Skeletal muscle cell (primary cell): Measurements from ENCODE around the gene IGF2BP2.

Source experiments
- DNase-seq: peaks from one replicate; pipeline ENCODE4 v3.0.0-alpha.2; 2010; ENCODE audit warnings: low read depth
- H3K4me3 ChIP-seq: 2 replicates; pipeline ENCODE4 v1.5.1; 2011; ENCODE audit warnings: low read depth, mild to moderate bottlenecking, control low read depth, low read length, moderate library complexity

The IGF2BP2 gene

DNA sequence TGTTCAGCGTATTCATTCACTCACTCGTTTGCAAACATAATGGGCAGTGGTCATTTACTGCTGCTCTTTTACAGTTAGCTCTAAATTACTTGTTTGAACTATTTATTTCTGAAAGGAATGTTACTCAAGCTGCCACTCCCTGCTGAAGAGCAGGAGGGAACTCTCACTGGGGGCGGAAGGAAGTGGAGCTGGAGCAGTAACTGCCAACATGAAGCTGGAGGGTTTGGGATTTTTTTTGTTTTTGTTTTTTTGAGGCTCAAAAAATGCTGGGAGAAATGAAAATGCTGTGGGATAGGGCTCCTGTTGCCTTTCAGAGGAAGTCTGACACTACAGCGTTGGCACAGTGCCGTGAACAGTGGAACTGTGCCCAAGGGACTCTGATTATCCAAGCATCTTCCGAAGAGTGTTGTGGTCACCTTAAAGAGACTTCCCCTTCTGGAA, 194.6 kb downstream of the IGF2BP2 start:
- no peak for DNase-seq
- H3K4me3 ChIP-seq, result no peak overlapping the region

- no peak for DNase-seq
- H3K4me3 ChIP-seq, result no peak overlapping the region
Measured at GRCh38 chr3:185629554-185630181, 195.2 kb downstream of the IGF2BP2 start.

DNA sequence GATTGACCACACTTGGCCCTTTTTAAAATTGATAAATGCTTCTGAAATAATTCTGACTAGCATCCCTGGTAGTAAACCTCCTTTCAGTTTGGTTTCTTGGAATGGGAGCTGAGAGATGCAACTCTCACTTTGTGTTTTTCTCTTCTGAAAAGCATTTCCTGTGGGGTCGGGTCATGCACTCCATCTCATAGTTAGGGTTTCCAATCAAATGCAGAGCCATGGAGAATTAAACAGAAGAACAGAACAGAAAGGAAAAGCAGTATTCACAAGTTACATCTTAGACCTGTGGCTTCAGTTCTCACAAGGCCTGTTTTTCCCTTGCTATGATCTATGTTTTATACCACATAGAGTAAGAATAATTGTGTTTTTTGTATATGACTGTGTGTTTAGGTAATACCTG, 199.1 kb downstream of the IGF2BP2 start:
- no peak for DNase-seq
- H3K4me3 ChIP-seq, result no peak overlapping the region

GRCh38 chr3:185623939-185624665, 200.7 kb downstream of the IGF2BP2 start:
- H3K4me3 ChIP-seq, result no peak overlapping the region
- DNase-seq, result no peak

DNA sequence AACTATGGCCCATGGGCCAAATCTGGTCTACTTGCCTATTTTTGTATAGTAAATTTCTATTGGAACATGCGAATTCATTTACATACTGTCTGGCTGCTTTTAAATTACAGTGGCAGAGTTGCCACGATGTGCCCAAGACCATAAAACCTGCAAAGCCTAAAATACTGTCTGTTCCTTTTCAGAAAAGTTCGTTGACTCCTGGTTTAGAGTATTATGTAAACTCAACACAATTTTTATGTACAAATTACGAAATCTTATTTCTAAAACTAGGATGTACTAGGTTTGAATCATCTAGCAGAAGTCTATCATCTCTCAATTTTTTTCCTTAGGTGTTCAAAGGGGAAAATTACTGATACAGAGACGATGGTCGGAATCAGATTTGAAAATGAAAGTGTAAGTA, 211.8 kb downstream of the IGF2BP2 start:
- no peak for DNase-seq
- H3K4me3 ChIP-seq, result no peak overlapping the region

DNA sequence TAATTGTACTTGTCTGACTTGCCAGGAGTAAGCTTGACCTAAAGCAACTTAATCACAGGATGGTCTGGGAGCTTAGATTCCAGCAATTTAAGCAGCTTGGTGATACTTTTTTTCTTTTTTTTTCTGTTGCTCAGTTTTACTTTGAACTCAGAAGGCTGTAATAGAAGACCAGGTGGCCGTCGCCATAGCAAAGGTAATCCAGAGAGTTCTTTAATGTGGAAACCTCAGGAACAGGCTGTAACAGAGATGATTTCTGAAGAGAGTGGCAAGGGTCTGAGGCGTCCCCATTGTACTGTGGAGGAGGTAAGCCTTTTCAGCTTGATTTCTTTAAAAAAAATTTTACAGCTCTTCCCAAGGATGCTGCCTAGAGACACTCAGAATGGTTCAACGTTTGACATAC, 218.6 kb downstream of the IGF2BP2 start:
- H3K4me3 ChIP-seq, result no peak overlapping the region
- no peak for DNase-seq

DNA sequence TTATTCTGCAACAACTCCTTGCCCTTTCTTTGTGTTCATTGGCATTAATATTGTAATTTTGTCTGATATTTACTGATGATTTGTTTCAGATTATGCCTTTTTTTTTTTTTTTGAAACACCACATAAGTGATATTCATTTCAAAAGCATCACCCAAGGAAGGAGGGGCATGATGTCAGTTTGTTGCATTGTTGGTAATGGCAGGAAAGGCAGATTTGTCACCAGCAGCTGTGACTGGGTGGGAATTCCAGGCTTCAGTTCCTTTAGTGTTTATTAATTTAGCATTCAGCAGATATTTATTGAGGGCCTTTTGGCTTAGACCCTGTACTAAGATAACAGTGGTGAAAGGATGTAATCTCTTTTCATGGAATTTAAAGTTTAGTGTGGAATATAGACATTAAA, 219.3 kb downstream of the IGF2BP2 start:
- H3K4me3 ChIP-seq, result no peak overlapping the region
- no peak for DNase-seq

- no peak overlapping the region for H3K4me3 ChIP-seq
- DNase-seq, result no peak
Measured at GRCh38 chr3:185595526-185595925, 229.3 kb downstream of the IGF2BP2 start.

- no peak for DNase-seq
- no peak overlapping the region for H3K4me3 ChIP-seq
Measured at GRCh38 chr3:185594073-185594472, 230.8 kb downstream of the IGF2BP2 start.
